Loucy (cell line): Measurements from ENCODE around the gene UBE2D1.

Experiments used
- H2AFZ ChIP-seq: fragments of 200-600 bp; sonication (generic); 2 replicates; pipeline ENCODE4 v1.6.0; 2016; ENCODE audit warnings: antibody characterized with exemption, mild to moderate bottlenecking, low read length, moderate library complexity
- H3F3A ChIP-seq: fragments of 200-600 bp; 2 replicates; pipeline ENCODE4 v1.6.0; 2016; ENCODE audit warnings: antibody characterized with exemption, low read depth, mild to moderate bottlenecking
- H3K27me3 ChIP-seq: fragments of 200-600 bp; sonication (generic); 2 replicates; pipeline ENCODE4 v1.6.1; 2014; ENCODE audit warnings: low read length, mild to moderate bottlenecking; ENCODE audit not compliant: insufficient read depth, poor library complexity, severe bottlenecking
- H3K36me3 ChIP-seq: fragments of 200-600 bp; sonication (generic); 2 replicates; pipeline ENCODE4 v1.6.1; 2016; ENCODE audit warnings: low read length; ENCODE audit not compliant: insufficient read depth
- H3K4me1 ChIP-seq: fragments of 200-600 bp; sonication (generic); 2 replicates; pipeline ENCODE4 v1.5.1; 2014; ENCODE audit warnings: low read length, mild to moderate bottlenecking; ENCODE audit not compliant: insufficient read depth, poor library complexity, severe bottlenecking
- H3K4me2 ChIP-seq: fragments of 200-600 bp; sonication (generic); 2 replicates; pipeline ENCODE4 v1.6.0; 2014; ENCODE audit warnings: antibody characterized with exemption, low read length, low read depth, mild to moderate bottlenecking; ENCODE audit not compliant: poor library complexity, severe bottlenecking
- H3K4me3 ChIP-seq: fragments of 200-600 bp; sonication (generic); 2 replicates; pipeline ENCODE4 v1.5.1; 2014; ENCODE audit warnings: low read length, mild to moderate bottlenecking, mixed read lengths; ENCODE audit not compliant: poor library complexity, severe bottlenecking
- H3K79me2 ChIP-seq: fragments of 200-600 bp; sonication (generic); 2 replicates; pipeline ENCODE4 v1.6.1; 2014; ENCODE audit warnings: low read length; ENCODE audit not compliant: insufficient read depth
- H3K9ac ChIP-seq: fragments of 200-600 bp; sonication (generic); 2 replicates; pipeline ENCODE4 v1.6.0; 2014; ENCODE audit warnings: mild to moderate bottlenecking, low read depth, low read length, moderate library complexity; ENCODE audit not compliant: poor library complexity, severe bottlenecking
- H3K9me2 ChIP-seq: fragments of 200-600 bp; sonication (generic); replicated peaks from 2 replicates; pipeline ENCODE4 v1.6.1; 2016; ENCODE audit warnings: low read depth, low read length, mixed read lengths
- H3K9me3 ChIP-seq: fragments of 200-600 bp; sonication (generic); 2 replicates; pipeline ENCODE4 v1.6.1; 2014; ENCODE audit warnings: mild to moderate bottlenecking, antibody characterized with exemption, low read length, low read depth; ENCODE audit not compliant: insufficient read depth
- H4K20me1 ChIP-seq: fragments of 200-600 bp; sonication (generic); 2 replicates; pipeline ENCODE4 v1.6.0; 2014; ENCODE audit warnings: antibody characterized with exemption, low read length, mild to moderate bottlenecking; ENCODE audit not compliant: insufficient read depth, poor library complexity, severe bottlenecking
- CTCF ChIP-seq: fragments of 200-600 bp; sonication (generic); conservative IDR thresholded peaks from 2 replicates; pipeline ENCODE4 v1.5.1; 2014; ENCODE audit warnings: mild to moderate bottlenecking, antibody characterized with exemption, low read length
- EZH2phosphoT487 ChIP-seq: fragments of 200-600 bp; IDR thresholded peaks from 2 replicates; pipeline ENCODE4 v1.6.1; 2018; ENCODE audit warnings: antibody characterized with exemption, mild to moderate bottlenecking, moderate library complexity, borderline replicate concordance

Gene UBE2D1

DNA sequence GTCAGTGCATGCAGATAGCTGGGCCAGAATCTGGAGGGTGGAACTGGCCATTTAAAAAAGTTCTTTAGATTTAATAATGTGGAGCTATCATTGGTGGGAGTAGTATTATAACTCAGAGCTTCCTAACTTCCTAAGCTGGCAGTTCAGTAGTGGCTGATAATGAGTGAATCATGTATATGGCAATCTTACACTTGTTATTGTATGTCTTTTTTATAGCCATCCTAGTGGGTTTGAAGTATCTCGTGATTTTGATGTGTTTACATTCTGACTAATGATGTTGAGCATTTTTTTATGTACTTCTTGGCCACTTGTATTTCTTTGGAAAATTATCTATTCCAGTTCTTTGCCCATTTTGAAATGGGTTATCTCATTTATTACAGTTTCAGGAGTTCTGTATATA lies 65.8 kb downstream of the UBE2D1 start:
- no peak overlapping the region for H3K9ac ChIP-seq
- H3K36me3 ChIP-seq, result peaks cover 15% of the 10 kb centered on the region; the same call in 1 of the 2 replicates
- no peaks in the 10 kb centered on the region for H3K4me1 ChIP-seq
- H3K9me2 ChIP-seq, result no peaks in the 10 kb centered on the region
- H4K20me1 ChIP-seq, result no peaks in the 10 kb centered on the region
- no peaks in the 10 kb centered on the region for H3K27me3 ChIP-seq
- H3K4me2 ChIP-seq, result no peak overlapping the region
- no peaks in the 10 kb centered on the region for H3K9me3 ChIP-seq
- no peak overlapping the region for H2AFZ ChIP-seq
- no peaks in the 10 kb centered on the region for H3K79me2 ChIP-seq
- no peaks in the 10 kb centered on the region for H3F3A ChIP-seq
- no peak overlapping the region for H3K4me3 ChIP-seq
- TF ChIP-seq CTCF (no peak), EZH2phosphoT487 (no peak)

DNA sequence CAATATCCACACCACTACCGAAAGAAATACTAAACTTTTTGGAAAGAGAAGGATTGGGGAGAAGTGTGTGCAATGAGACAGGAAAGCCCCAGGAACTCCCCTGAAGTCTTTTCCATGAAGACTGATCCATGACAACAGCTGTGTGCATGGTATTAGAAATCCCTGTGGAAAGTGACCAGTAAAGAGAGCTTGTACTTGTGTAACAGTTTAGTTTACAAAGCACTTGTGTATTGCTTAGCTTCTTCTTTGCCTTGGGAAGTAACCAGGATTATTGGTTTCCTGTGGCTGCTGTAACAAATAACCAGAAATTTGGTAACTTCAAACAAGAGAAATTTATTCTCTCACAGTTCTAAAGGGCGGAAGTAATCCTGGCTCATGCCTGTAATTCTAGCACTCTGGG lies 69.2 kb downstream of the UBE2D1 start:
- H3K79me2 ChIP-seq, result no peaks in the 10 kb centered on the region
- H4K20me1 ChIP-seq, result no peaks in the 10 kb centered on the region
- no peaks in the 10 kb centered on the region for H3K36me3 ChIP-seq
- no peaks in the 10 kb centered on the region for H3K9me2 ChIP-seq
- H3K9me3 ChIP-seq, result no peaks in the 10 kb centered on the region
- no peaks in the 10 kb centered on the region for H3F3A ChIP-seq
- no peak overlapping the region for H3K9ac ChIP-seq
- no peak overlapping the region for H3K4me2 ChIP-seq
- no peaks in the 10 kb centered on the region for H3K4me1 ChIP-seq
- no peaks in the 10 kb centered on the region for H3K27me3 ChIP-seq
- TF ChIP-seq CTCF (no peak), EZH2phosphoT487 (no peak)
- no peak overlapping the region for H2AFZ ChIP-seq
- no peak overlapping the region for H3K4me3 ChIP-seq

- H3F3A ChIP-seq, result no peaks in the 10 kb centered on the region
- no peak overlapping the region for H3K4me2 ChIP-seq
- H3K27me3 ChIP-seq, result no peaks in the 10 kb centered on the region
- H3K4me3 ChIP-seq, result no peak overlapping the region
- H3K9me2 ChIP-seq, result no peaks in the 10 kb centered on the region
- no peaks in the 10 kb centered on the region for H3K36me3 ChIP-seq
- TF ChIP-seq EZH2phosphoT487, result no peak
- no peak for TF ChIP-seq CTCF
- no peaks in the 10 kb centered on the region for H3K4me1 ChIP-seq
- H2AFZ ChIP-seq, result no peak overlapping the region
- no peaks in the 10 kb centered on the region for H3K9me3 ChIP-seq
- no peak overlapping the region for H3K9ac ChIP-seq
- H3K79me2 ChIP-seq, result no peaks in the 10 kb centered on the region
- no peaks in the 10 kb centered on the region for H4K20me1 ChIP-seq
Observed at GRCh38 chr10:58409956-58410610, 75.3 kb downstream of the UBE2D1 start.
